Left lobe of liver (tissue), 2 donors: Measurements from ENCODE around the gene TMUB2. TPM values are rescaled to one million over a fixed set of nuclear protein-coding genes. Genes with fewer than 3 reads are reported as not detected.
"Not testable (repeated sequence)": the region's sequence is repeated elsewhere in the genome, so short reads cannot be mapped to it uniquely, and the experiment has no call there.

Source experiments
- ATAC-seq: fragments of 200-7000 bp; cut with Tn5 transposase; one replicate; pipeline ENCODE4 v1.9.1; 2020; ENCODE audit warnings: mild to moderate bottlenecking, moderate library complexity
- DNase-seq: peaks from one replicate; pipeline ENCODE4 v3.0.0-alpha.2; 2020; ENCODE audit warnings: low spot score
- total RNA-seq: library from RNA; stranded (reverse); gene quantifications from one replicate; pipeline ENCODE4 v1.2.1, GENCODE V29; 2021
- donor health status: DM: no; HTN: no; CAD: no; lungs with moderate emphysema.
- donor health status: DM: no; HTN: yes; CAD: no.

Gene TMUB2
- total RNA-seq: 14.3 TPM

GRCh38 chr17:44186307-44187130 is at the start of gene TMUB2:
TSS of gene TMUB2 (plus strand) at chr17:44186972. CDS start at chr17:44187709, 737 bp downstream.
- DNase-seq (peak; percentile 99), ATAC-seq (peak; percentile 93)

GRCh38 chr17:44137891-44138709 is 48.7 kb upstream of the TMUB2 start:
- DNase-seq (no peak), ATAC-seq (no peak)

- not testable (repeated sequence) for DNase-seq, ATAC-seq
These were observed 42.9 kb upstream of the TMUB2 start for GRCh38 chr17:44143921-44144320.

GRCh38 chr17:44144966-44145739 is 41.6 kb upstream of the TMUB2 start:
- no peak for ATAC-seq

GRCh38 chr17:44146375-44147346 is 40.1 kb upstream of the TMUB2 start:
- DNase-seq (no peak), ATAC-seq (no peak)

More at GRCh38 chr17:44144966-44145739, 41.6 kb upstream of the TMUB2 start:
- no peak for DNase-seq

GRCh38 chr17:44147812-44148211 is 39.0 kb upstream of the TMUB2 start:
- ATAC-seq (no peak), DNase-seq (no peak)

GRCh38 chr17:44149066-44149465 is 37.7 kb upstream of the TMUB2 start:
- not testable (repeated sequence) for DNase-seq, ATAC-seq

GRCh38 chr17:44149750-44150329 is 36.9 kb upstream of the TMUB2 start:
- no peak for DNase-seq
- ATAC-seq: peak; percentile 65

GRCh38 chr17:44152875-44153274 is 33.9 kb upstream of the TMUB2 start:
- ATAC-seq: no peak

GRCh38 chr17:44155488-44155887 is 31.3 kb upstream of the TMUB2 start:
- DNase-seq: no peak
- no peak for ATAC-seq

More at GRCh38 chr17:44152875-44153274, 33.9 kb upstream of the TMUB2 start:
- DNase-seq: no peak

GRCh38 chr17:44159519-44160210 is 27.1 kb upstream of the TMUB2 start:
- DNase-seq (no peak), ATAC-seq (no peak)

GRCh38 chr17:44164476-44164875 is 22.3 kb upstream of the TMUB2 start:
- no peak for ATAC-seq

GRCh38 chr17:44167181-44167861 is 19.5 kb upstream of the TMUB2 start:
- ATAC-seq (peak; percentile 83), DNase-seq (peak; percentile 67)

More at GRCh38 chr17:44164476-44164875, 22.3 kb upstream of the TMUB2 start:
- DNase-seq: no peak

GRCh38 chr17:44170135-44170498 is 16.7 kb upstream of the TMUB2 start:
- DNase-seq (no peak), ATAC-seq (no peak)

GRCh38 chr17:44170499-44171201 is 16.1 kb upstream of the TMUB2 start, which contains the start of gene ASB16:
TSS of gene ASB16 (plus strand) at chr17:44170704. CDS start at chr17:44170790, 86 bp downstream.
- DNase-seq (no peak), ATAC-seq (peak; percentile 6)

- DNase-seq: no peak
- ATAC-seq: no peak
These were observed 14.8 kb upstream of the TMUB2 start for GRCh38 chr17:44171931-44172455.

GRCh38 chr17:44174427-44174826 is 12.3 kb upstream of the TMUB2 start:
- no peak for DNase-seq

More at GRCh38 chr17:44174427-44174826, 12.3 kb upstream of the TMUB2 start:
- no peak for ATAC-seq
